Measurements from ENCODE around the gene RER1.

RER1 gene

DNA sequence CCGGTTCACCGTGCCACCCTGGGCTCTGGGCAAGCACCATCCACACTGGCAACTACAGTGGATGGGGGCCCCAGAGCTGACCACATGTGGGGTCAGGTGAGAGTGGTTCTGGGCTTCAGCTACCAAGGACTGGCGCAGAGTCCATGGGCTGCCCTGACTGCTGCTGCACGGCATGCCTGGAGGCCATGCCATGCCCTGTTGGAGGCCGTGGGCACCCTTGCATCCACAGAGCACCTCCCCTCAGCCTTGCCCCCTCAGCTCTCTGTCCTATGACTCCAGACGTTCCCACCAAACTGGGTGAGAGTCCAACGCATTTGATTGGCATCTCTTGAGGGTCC, 15.7 kb upstream of the RER1 start:
- no peak for TF ChIP-seq YY1 (IDR thresholded peaks at IDR 0.05; ENCODE audit: insufficient read depth, insufficient read length)
- no peak for TF ChIP-seq SUZ12 (IDR thresholded peaks at IDR 0.05; ENCODE audit: extremely low read depth, insufficient read depth, insufficient read length)
- TF ChIP-seq ZNF274 (IDR thresholded peaks at IDR 0.05; ENCODE audit: low read depth, low read length) = no peak

DNA sequence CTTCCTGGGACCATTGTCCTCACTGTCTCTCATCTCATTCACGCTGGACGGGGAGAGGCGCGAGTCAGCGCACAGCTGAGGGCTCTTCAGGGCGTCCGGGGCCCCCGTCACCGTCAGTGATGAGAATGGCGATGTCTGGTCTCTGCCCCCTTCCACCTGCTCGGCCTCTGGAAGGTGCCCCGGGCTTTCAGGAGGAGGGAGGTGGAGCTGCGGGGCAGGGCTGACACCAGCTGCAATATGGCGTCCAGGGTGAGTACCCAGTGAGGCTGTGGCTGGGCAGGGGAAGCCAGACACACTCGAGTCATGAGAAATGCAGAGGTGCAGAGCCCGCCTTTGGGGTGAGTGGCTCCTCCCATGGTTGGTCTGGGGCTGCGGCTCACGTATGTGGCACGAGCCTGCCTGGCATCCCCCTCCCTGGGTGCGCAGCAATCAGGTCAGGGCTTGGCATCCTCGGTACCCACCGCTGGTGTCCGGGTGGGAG, 15.3 kb upstream of the RER1 start:
- Histone ChIP-seq H3K27me3 (ENCODE audit: insufficient read depth, insufficient read length) (no peaks in the 10 kb centered on the region), H3K9ac (ENCODE audit: insufficient read length, low read depth) (no peak overlapping the region), H3K9me3 (ENCODE audit: insufficient read depth, low read length) (no peaks in the 10 kb centered on the region), H3K4me1 (ENCODE audit: insufficient read depth, insufficient read length) (no peaks in the 10 kb centered on the region), H3K4me3 (ENCODE audit: insufficient read length, low read depth) (no peak overlapping the region), H3K36me3 (ENCODE audit: insufficient read depth, insufficient read length, low read length) (no peaks in the 10 kb centered on the region)
- DNase-seq (ENCODE audit: low read depth, low spot score) = no peak
- TF ChIP-seq ZNF274 (IDR thresholded peaks at IDR 0.05; ENCODE audit: low read depth, low read length) (no peak), SUZ12 (IDR thresholded peaks at IDR 0.05; ENCODE audit: extremely low read depth, insufficient read depth, insufficient read length) (no peak), YY1 (IDR thresholded peaks at IDR 0.05; ENCODE audit: insufficient read depth, insufficient read length) (no peak)

More for the DNA sequence above, 15.7 kb upstream of the RER1 start:
- Histone ChIP-seq H3K36me3 (ENCODE audit: insufficient read depth, insufficient read length, low read length) (no peaks in the 10 kb centered on the region), H3K9ac (ENCODE audit: insufficient read length, low read depth) (no peak overlapping the region), H3K4me1 (ENCODE audit: insufficient read depth, insufficient read length) (no peaks in the 10 kb centered on the region), H3K9me3 (ENCODE audit: insufficient read depth, low read length) (no peaks in the 10 kb centered on the region), H3K4me3 (ENCODE audit: insufficient read length, low read depth) (no peak overlapping the region), H3K27me3 (ENCODE audit: insufficient read depth, insufficient read length) (no peaks in the 10 kb centered on the region)
- DNase-seq (ENCODE audit: low read depth, low spot score) = no peak

DNA sequence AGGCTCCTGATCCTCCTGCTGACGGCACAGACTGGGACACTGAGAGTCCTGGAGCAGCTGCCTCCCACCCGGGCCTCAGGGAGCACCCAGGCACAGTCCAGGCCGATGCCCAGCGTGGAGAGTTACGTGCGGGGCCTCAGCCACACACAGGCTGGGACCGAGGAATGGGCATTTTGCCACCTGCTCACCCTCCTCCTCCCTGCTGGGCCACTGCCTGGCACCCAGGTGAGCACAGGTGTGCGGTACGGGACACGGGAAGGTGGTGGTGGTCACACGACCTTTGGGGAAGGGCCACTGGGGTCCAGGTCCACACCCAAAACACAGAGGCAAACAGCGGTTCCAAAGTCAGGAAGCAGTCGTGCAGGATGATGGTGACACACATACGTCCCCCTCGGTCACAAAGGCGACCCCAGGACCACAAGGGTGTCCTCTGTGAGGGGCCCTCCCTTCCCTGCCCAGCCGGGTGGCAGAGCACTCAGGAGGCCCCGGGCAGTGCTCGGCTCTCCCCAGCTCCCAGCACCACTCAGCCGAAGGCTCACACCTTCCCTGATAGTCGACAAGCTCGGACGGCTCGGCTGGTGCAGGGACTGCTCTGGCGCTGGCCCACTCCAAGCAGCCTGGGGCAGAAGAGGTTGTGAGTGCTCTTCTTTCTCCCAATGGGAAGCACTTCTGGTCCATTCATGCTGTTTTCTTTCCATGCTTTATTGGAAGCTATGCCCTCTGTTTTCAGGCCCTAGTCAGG, 14.5 kb upstream of the RER1 start:
- H3K4me1 ChIP-seq (ENCODE audit: insufficient read depth, insufficient read length) = peaks cover 3% of the 10 kb centered on the region
- TF ChIP-seq YY1 (IDR thresholded peaks at IDR 0.05; ENCODE audit: insufficient read depth, insufficient read length) (no peak), ZNF274 (IDR thresholded peaks at IDR 0.05; ENCODE audit: low read depth, low read length) (no peak), SUZ12 (IDR thresholded peaks at IDR 0.05; ENCODE audit: extremely low read depth, insufficient read depth, insufficient read length) (no peak)
- no peak overlapping the region for H3K4me3 ChIP-seq (ENCODE audit: insufficient read length, low read depth)

DNA sequence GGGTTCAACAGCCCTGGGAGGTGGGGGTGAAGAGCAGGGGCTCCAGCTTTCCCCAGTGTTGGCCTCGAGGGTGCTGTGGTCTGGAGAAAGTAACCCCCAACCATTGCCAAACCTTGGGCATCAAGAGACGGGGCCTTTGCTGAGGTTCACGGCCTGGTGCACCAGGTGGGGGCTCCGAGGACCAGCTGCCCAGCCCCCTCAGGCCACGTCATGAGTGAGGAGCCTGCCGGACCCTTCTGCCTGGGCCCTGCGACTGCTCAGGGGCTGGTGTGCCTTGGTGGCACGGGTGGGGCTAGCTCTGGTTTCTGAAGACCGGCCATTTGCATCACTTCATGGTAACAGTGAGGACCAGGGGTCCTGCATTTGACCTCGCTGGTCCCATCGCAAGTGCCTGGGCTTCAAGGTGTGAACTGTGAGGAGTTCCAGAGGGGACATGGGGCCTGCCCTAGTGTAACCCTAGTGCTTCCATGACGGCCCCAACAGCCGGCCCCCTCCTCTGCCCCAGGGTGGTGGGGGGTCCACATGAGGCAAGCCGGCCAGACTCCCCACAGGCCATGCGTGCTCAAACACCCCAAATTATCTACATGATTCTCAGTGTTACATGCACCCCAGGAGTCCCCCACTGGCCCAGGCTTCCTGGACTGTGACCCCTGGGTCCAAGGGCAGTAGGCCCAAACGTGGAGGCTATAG, 13.7 kb upstream of the RER1 start:
- Histone ChIP-seq H3K4me3 (ENCODE audit: insufficient read length, low read depth) (no peak overlapping the region), H3K27me3 (ENCODE audit: insufficient read depth, insufficient read length) (no peaks in the 10 kb centered on the region), H3K9ac (ENCODE audit: insufficient read length, low read depth) (no peak overlapping the region), H3K36me3 (ENCODE audit: insufficient read depth, insufficient read length, low read length) (no peaks in the 10 kb centered on the region), H3K4me1 (ENCODE audit: insufficient read depth, insufficient read length) (peaks cover 3% of the 10 kb centered on the region), H3K9me3 (ENCODE audit: insufficient read depth, low read length) (no peaks in the 10 kb centered on the region)
- DNase-seq (ENCODE audit: low read depth, low spot score) = no peak
- TF ChIP-seq ZNF274 (IDR thresholded peaks at IDR 0.05; ENCODE audit: low read depth, low read length) = no peak
- no peak for TF ChIP-seq YY1 (IDR thresholded peaks at IDR 0.05; ENCODE audit: insufficient read depth, insufficient read length)
- TF ChIP-seq SUZ12 (IDR thresholded peaks at IDR 0.05; ENCODE audit: extremely low read depth, insufficient read depth, insufficient read length) = no peak

More for the DNA sequence above, 14.5 kb upstream of the RER1 start:
- Histone ChIP-seq H3K9me3 (ENCODE audit: insufficient read depth, low read length) (no peaks in the 10 kb centered on the region), H3K36me3 (ENCODE audit: insufficient read depth, insufficient read length, low read length) (no peaks in the 10 kb centered on the region), H3K9ac (ENCODE audit: insufficient read length, low read depth) (no peak overlapping the region), H3K27me3 (ENCODE audit: insufficient read depth, insufficient read length) (no peaks in the 10 kb centered on the region)
- DNase-seq (ENCODE audit: low read depth, low spot score) = no peak

DNA sequence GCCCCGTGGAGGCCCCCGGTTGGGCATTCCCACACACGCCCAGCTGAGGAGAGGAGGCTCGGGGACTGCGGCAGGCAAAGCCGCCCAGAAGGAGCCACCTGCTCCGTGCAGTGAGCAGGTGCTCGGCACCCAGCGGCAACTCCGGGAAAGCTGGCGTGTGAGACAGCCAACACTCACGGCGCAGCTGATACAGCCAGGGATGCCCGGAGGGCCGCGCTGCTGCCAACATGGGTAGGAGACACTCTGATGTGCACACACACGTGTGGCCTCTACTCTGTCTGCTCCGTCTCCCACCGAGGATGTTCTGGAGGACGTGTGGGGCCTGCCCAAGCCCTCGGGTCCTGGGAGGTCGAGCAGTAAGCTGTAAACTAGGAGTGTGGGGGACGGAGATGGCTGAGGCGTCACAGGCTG, 13.2 kb upstream of the RER1 start:
- no peak for TF ChIP-seq ZNF274 (IDR thresholded peaks at IDR 0.05; ENCODE audit: low read depth, low read length)

DNA sequence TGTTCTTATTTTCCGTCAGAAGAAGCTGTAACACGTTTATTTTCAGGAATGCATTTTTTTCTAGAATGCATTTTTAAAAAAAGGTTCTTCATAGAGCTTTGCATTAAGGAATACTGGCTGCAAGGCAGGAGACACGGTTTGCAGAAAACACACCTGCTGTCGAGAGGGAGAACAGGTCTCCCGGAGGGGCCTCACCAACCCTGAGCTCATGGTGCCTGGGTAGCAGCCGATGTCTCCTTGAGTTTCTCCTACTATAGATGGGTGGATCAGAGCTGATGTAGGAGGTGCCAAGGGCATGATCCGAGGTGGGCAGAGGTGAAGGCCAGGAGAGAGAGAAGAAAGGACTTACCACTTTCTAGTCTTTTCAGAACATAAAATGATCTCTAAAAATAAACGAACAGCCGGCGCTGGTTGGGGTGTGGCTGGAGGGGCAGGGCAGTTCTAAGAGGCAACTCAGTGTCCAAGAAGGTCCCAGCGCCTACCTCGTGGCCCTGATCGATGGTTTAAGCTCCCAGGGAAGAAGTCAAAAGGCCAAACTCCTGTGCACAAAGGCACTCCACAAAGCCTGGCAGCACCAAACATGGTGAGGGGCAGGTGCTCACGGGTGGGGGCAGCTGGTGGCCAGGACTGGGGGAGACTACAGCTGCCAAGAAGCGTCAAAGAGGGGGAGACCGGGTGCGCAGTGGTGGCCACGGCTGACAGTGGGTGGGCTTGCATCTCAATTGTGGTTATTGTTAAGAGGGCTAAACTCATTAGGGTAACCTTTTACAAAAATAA, 12.5 kb upstream of the RER1 start:
- Histone ChIP-seq H3K9ac (ENCODE audit: insufficient read length, low read depth) (no peak overlapping the region), H3K4me3 (ENCODE audit: insufficient read length, low read depth) (no peak overlapping the region), H3K27me3 (ENCODE audit: insufficient read depth, insufficient read length) (no peaks in the 10 kb centered on the region), H3K9me3 (ENCODE audit: insufficient read depth, low read length) (no peaks in the 10 kb centered on the region), H3K4me1 (ENCODE audit: insufficient read depth, insufficient read length) (peaks cover 6% of the 10 kb centered on the region), H3K36me3 (ENCODE audit: insufficient read depth, insufficient read length, low read length) (peaks cover 2% of the 10 kb centered on the region)
- TF ChIP-seq ZNF274 (IDR thresholded peaks at IDR 0.05; ENCODE audit: low read depth, low read length) = no peak
- no peak for TF ChIP-seq YY1 (IDR thresholded peaks at IDR 0.05; ENCODE audit: insufficient read depth, insufficient read length)
- no peak for TF ChIP-seq SUZ12 (IDR thresholded peaks at IDR 0.05; ENCODE audit: extremely low read depth, insufficient read depth, insufficient read length)
- DNase-seq (ENCODE audit: low read depth, low spot score) = no peak

More for the DNA sequence above, 13.2 kb upstream of the RER1 start:
- H3K4me1 ChIP-seq (ENCODE audit: insufficient read depth, insufficient read length) = peaks cover 3% of the 10 kb centered on the region
- no peak overlapping the region for H3K4me3 ChIP-seq (ENCODE audit: insufficient read length, low read depth)
- no peak overlapping the region for H3K9ac ChIP-seq (ENCODE audit: insufficient read length, low read depth)
- no peaks in the 10 kb centered on the region for H3K9me3 ChIP-seq (ENCODE audit: insufficient read depth, low read length)
- no peaks in the 10 kb centered on the region for H3K36me3 ChIP-seq (ENCODE audit: insufficient read depth, insufficient read length, low read length)
- no peak for DNase-seq (ENCODE audit: low read depth, low spot score)
- H3K27me3 ChIP-seq (ENCODE audit: insufficient read depth, insufficient read length) = no peaks in the 10 kb centered on the region

All from NT2/D1 (cell line).